C1 segment of cervical spinal cord (tissue), 14 donors: ENCODE results near the gene PATJ.
"Not testable (repeated sequence)": the region's sequence is repeated elsewhere in the genome, so short reads cannot be mapped to it uniquely, and the experiment has no call there.

ENCODE experiments used
- DNase-seq, 14 donors: peaks; one replicate each; lab custom pipeline; 2025; lab: John Stamatoyannopoulos, UW

PATJ gene

DNA sequence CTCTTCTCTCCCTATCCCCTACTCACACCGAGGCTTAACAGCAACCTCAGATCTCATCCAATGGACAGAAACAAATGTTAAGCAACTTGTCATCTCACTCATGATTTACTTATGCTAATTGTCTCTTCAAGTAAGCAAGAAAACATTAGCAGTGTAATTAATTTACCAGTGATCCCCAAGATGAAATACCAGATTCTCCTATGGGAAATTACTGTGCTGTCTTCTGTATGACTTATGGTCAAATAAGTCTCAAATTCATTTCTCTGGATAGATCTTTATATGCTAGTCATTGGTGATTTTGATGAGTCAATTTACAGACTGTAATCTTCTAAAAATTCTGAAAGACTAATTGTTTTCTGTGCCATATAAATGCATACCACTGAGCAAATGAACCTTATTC lies 419.4 kb downstream of the PATJ start:
- DNase-seq = no peak

DNA sequence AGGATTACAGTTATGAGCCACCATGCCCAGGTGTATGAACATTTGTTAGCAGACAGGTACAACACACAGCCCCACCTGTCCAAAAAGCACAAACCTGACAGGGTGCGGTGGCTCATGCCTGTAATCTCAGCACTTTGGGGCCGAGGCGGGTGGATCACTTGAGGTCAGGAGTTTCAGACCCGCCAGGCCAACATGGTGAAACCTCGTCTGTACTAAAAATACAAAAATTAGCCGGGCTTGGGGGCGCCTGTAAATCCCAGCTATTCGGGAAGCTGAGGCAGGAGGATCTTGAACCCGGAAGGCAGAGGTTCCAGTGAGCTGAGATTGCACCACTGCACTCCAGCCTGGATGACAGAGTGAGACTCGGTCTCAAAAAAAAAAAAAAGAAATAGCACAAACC lies 428.1 kb downstream of the PATJ start:
- not testable (repeated sequence) for DNase-seq

- peak in 4 of 14 donors; percentile 0 to 6 (median 2) for DNase-seq
These were observed 433.4 kb downstream of the PATJ start for GRCh38 chr1:62175568-62176179.

- no peak for DNase-seq
These were observed 434.5 kb downstream of the PATJ start for GRCh38 chr1:62176597-62177312.

GRCh38 chr1:62177621-62178020 lies 435.3 kb downstream of the PATJ start:
- no peak for DNase-seq

- no peak for DNase-seq
These were observed 436.1 kb downstream of the PATJ start for GRCh38 chr1:62178372-62178771.

GRCh38 chr1:62180054-62180453 lies 437.8 kb downstream of the PATJ start:
- not testable (repeated sequence) for DNase-seq

GRCh38 chr1:62180639-62181038 lies 438.4 kb downstream of the PATJ start:
- DNase-seq = no peak

GRCh38 chr1:62181532-62181931 lies 439.3 kb downstream of the PATJ start:
- no peak for DNase-seq

GRCh38 chr1:62182157-62182556 lies 439.9 kb downstream of the PATJ start:
- not testable (repeated sequence) for DNase-seq

GRCh38 chr1:62183164-62184020 lies 441.1 kb downstream of the PATJ start:
- not testable (repeated sequence) for DNase-seq

DNA sequence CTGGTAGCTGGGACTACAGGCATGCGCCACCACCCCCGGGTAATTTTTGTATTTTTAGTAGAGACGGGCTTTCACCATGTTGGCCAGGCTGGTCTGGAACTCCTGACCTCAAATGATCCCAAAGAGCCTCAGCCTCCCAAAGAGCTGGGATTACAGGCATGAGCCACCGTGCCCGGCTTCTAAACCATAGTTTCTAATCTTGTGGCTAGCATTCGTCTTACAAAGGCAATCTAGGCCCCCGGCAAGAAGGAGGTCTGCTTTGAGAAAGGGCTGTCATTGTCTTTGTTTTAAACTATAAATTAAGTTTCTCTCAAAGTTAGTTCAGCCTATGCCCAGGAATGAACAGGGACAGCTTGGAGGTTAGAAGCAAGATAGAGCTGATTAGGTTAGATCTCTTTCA lies 442.1 kb downstream of the PATJ start:
- DNase-seq = no peak

DNA sequence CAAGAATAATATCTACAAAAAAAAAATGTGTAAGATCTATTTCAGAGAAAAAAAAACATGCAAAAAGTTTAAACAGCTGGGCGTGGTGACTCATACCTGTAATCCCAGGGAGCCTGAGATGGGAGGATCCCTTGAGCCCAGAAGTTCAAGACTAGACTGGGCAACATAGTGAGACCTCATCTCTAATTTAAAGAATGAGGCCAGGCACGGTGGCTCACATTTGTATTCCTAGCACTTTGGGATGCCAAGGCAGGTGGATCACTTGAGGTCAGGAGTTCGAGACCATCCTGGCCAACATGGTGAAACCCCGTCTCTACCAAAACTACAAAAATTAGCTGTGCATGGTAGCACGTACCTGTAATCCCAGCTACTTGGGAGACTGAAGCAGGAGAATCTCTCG lies 443.0 kb downstream of the PATJ start:
- not testable (repeated sequence) for DNase-seq

- DNase-seq = no peak
These were observed 443.4 kb downstream of the PATJ start for GRCh38 chr1:62185677-62186076.

DNA sequence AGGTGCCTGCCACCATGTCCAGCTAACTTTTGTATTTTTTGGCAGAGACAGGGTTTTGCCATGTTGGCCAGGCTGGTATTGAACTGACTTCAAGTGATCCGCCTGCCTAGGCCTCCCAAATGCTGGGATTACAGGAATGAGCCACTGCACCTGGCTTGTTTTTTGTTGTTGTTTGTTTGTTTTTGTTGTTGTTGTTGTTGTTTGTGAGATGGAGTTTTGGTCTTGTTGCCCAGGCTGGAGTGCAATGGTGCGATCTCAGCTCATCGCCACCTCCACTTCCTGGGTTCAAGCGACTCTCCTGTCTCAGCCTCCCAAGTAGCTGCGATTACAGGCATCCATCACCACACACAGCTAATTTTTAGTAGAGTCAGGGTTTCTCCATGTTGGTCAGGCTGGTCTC lies 445.3 kb downstream of the PATJ start:
- no peak for DNase-seq

GRCh38 chr1:62188111-62188510 lies 445.8 kb downstream of the PATJ start:
- no peak for DNase-seq

- DNase-seq = no peak
These were observed 452.6 kb downstream of the PATJ start, which contains the start of gene L1TD1 for GRCh38 chr1:62194651-62195544. L1TD1 (plus strand) TSS chr1:62194849; CDS start chr1:62206629, 11,780 bp downstream.

DNA sequence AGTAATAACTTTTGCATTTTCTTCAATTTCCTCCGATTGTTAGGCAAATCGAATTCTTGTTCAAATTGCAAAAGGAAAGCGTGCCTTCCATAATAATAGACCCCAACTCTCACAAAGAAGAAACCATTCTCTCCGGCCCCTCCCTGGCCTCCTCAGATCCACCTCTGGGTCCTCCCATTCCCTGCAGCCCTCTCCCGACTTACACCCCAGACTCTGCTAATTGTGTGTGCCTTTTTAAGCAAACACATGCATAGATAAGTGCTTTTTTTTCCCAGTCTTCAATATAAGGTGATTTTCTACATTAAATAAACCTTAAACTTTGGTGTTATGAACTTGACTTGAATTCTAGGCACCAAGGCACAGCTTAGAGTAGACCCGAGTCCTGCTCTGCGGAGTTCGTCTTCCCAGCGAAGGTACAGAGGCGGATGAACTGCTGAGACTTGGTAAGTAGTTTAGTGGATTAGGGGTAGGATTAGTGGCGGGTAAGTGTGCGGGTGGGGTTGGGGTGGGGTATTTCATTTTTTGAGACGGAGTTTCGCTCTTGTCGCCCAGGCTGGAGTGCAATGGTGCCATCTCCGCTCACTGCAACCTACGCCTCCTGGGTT lies 453.9 kb downstream of the PATJ start:
- DNase-seq = no peak

DNA sequence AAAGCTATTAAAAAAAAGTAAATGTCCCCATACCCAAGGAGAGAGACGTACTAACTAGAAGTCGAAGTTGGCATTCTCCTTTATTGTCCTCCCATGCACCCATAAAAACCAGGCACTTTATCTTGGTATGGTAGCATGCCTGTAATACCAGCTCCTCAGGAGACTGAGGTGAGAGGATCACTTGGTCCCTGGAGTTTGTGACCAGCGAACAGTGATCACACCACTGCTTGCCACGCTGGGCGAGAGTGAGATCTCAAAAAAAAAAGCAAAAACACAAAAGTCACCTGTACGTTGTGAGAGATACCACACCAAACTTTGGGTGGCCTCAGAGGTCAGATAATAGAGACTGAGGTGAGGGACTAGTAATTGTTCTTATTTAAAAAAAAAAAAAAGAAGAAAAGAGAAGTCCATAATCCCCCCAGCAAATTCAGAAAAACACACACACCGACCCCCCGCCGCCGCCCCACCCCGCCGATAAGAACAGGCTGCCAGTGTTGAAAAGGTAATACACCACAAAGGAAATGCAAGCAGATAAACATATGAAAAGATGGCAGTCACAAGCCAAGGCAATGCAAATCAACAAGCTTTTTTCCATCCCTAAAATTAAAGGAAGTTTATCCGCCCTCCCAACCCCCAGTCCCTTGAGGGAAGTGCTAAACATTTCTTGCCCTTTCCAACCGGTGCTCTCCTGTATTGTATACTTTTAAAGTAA lies 455.9 kb downstream of the PATJ start:
- no peak for DNase-seq

GRCh38 chr1:62198781-62199125 lies 456.5 kb downstream of the PATJ start:
- no peak for DNase-seq
